NCI-H345 treated with DMSO at 0.1 percent for 48 hours (cell line): ENCODE data around the gene PBX3.
A peak's percentile ranks its signal among the peaks of the same experiment; 100 is the strongest.
"Not testable (repeated sequence)": the region's sequence is repeated elsewhere in the genome, so short reads cannot be mapped to it uniquely, and the experiment has no call there.

ENCODE experiments used
- DNase-seq: peaks from one replicate; lab custom pipeline; 2025; ENCODE audit not compliant: unreplicated experiment; lab: John Stamatoyannopoulos, UW

PBX3 gene

GRCh38 chr9:125774106-125774505, 26.9 kb downstream of the PBX3 start:
- DNase-seq, result no peak

- not testable (repeated sequence) for DNase-seq
Measured at GRCh38 chr9:125776789-125777188, 29.6 kb downstream of the PBX3 start.

- DNase-seq, result not testable (repeated sequence)
Measured at GRCh38 chr9:125778538-125779219, 31.5 kb downstream of the PBX3 start.

- DNase-seq, result not testable (repeated sequence)
Measured at GRCh38 chr9:125779220-125779565, 32.0 kb downstream of the PBX3 start.

- DNase-seq, result no peak
Measured at GRCh38 chr9:125782718-125783117, 35.5 kb downstream of the PBX3 start.

GRCh38 chr9:125784286-125785049, 37.3 kb downstream of the PBX3 start:
- no peak for DNase-seq

- no peak for DNase-seq
Measured at GRCh38 chr9:125785248-125785751, 38.1 kb downstream of the PBX3 start.

GRCh38 chr9:125787715-125788114, 40.5 kb downstream of the PBX3 start:
- DNase-seq, result no peak

- no peak for DNase-seq
Measured at GRCh38 chr9:125789196-125789595, 42.0 kb downstream of the PBX3 start.

GRCh38 chr9:125794708-125795107, 47.5 kb downstream of the PBX3 start:
- DNase-seq, result peak; percentile 23

GRCh38 chr9:125795970-125796596, 48.9 kb downstream of the PBX3 start:
- no peak for DNase-seq

GRCh38 chr9:125797930-125798329, 50.8 kb downstream of the PBX3 start:
- no peak for DNase-seq

GRCh38 chr9:125803526-125803925, 56.4 kb downstream of the PBX3 start:
- DNase-seq, result no peak

GRCh38 chr9:125805057-125805456, 57.9 kb downstream of the PBX3 start:
- no peak for DNase-seq

GRCh38 chr9:125805586-125805985, 58.4 kb downstream of the PBX3 start:
- no peak for DNase-seq

- no peak for DNase-seq
Measured at GRCh38 chr9:125807079-125807478, 59.9 kb downstream of the PBX3 start.

GRCh38 chr9:125810161-125810560, 63.0 kb downstream of the PBX3 start:
- no peak for DNase-seq

- DNase-seq, result no peak
Measured at GRCh38 chr9:125811002-125811401, 63.8 kb downstream of the PBX3 start.

GRCh38 chr9:125812403-125812802, 65.2 kb downstream of the PBX3 start:
- no peak for DNase-seq

GRCh38 chr9:125815568-125815967, 68.4 kb downstream of the PBX3 start:
- no peak for DNase-seq

- DNase-seq, result no peak
Measured at GRCh38 chr9:125816321-125816720, 69.1 kb downstream of the PBX3 start.
